Neural cell (in vitro differentiated cells): ENCODE data around the gene OSBPL5.

Source experiments
- CTCF ChIP-seq: fragments of 450-650 bp; IDR thresholded peaks from 2 replicates; pipeline ENCODE4 v1.5.1; 2014; ENCODE audit warnings: antibody characterized with exemption, mild to moderate bottlenecking, moderate library complexity; ENCODE audit not compliant: poor library complexity, severe bottlenecking
- EZH2 ChIP-seq: fragments of 200-600, 300-800 bp; shearing (Covaris generic), sonication (generic); IDR thresholded peaks from 2 replicates; pipeline ENCODE4 v1.6.1; 2014; ENCODE audit warnings: antibody characterized with exemption, low read length, borderline replicate concordance, mild to moderate bottlenecking; ENCODE audit not compliant: insufficient read depth, poor library complexity, severe bottlenecking
- POLR2AphosphoS5 ChIP-seq: IDR thresholded peaks from 2 replicates; pipeline ENCODE4 v1.6.1; 2012
- RAD21 ChIP-seq: fragments of 450-650 bp; conservative IDR thresholded peaks from 2 replicates; pipeline ENCODE4 v1.6.1; 2014; ENCODE audit warnings: antibody characterized with exemption, mild to moderate bottlenecking, moderate library complexity

DNA sequence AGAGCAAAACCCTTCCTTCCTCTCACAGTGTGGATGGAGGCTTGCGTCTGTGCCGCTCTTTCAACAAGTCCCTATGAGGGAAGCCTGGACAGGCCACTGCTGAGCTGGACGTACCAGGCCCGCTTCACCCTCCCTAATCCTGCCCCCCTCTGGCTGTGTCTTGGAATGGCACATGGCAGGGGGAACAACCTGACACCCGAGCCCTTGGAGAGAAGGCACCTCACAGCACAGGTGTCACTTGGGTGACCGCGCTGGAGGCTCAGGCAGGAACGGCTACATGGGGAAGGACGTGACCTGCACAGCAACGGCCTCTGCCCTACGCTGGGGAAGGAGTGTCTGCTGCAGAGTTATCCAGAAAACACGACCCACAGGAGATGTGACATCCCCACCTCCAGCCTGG, 118.9 kb downstream of the OSBPL5 start:
- TF ChIP-seq CTCF (no peak), EZH2 (no peak), POLR2AphosphoS5 (no peak), RAD21 (no peak)
